Activated T-cell treated with anti-CD3 and anti-CD28 coated beads for 1 hour (primary cell): ENCODE measurements around the gene XXYLT1.

Experiments
- DNase-seq: peaks from one replicate; pipeline ENCODE4 v3.0.0-alpha.2; 2020; ENCODE audit warnings: low read depth

XXYLT1 gene

GRCh38 chr3:195025884-195026200 is 245.1 kb downstream of the XXYLT1 start:
- no peak for DNase-seq

GRCh38 chr3:195025056-195025883 is 245.7 kb downstream of the XXYLT1 start:
- DNase-seq, result no peak

- no peak for DNase-seq
These were observed 247.0 kb downstream of the XXYLT1 start for GRCh38 chr3:195023989-195024388.

GRCh38 chr3:195023576-195023975 is 247.4 kb downstream of the XXYLT1 start:
- DNase-seq, result no peak

- no peak for DNase-seq
These were observed 249.3 kb downstream of the XXYLT1 start for GRCh38 chr3:195021692-195022091.

GRCh38 chr3:195020921-195021320 is 250.0 kb downstream of the XXYLT1 start:
- no peak for DNase-seq

GRCh38 chr3:195020185-195020584 is 250.8 kb downstream of the XXYLT1 start:
- DNase-seq, result no peak

- no peak for DNase-seq
These were observed 251.6 kb downstream of the XXYLT1 start for GRCh38 chr3:195019335-195019734.
